ENCODE data around the gene CCL4.
"Not testable (repeated sequence)": the region's sequence is repeated elsewhere in the genome, so short reads cannot be mapped to it uniquely, and the experiment has no call there.

Gene CCL4

GRCh38 chr17:36088670-36089338 lies 14.8 kb upstream of the CCL4 start:
- DNase-seq = no peak

GRCh38 chr17:36089339-36089865 lies 14.2 kb upstream of the CCL4 start:
- no peak for DNase-seq

GRCh38 chr17:36089888-36090836 lies 13.5 kb upstream of the CCL4 start, which contains the start of gene CCL3:
TSS of gene CCL3 (minus strand) at chr17:36090143. CDS start at chr17:36090058, 85 bp downstream.
- DNase-seq = no peak

GRCh38 chr17:36092230-36092629 lies 11.4 kb upstream of the CCL4 start:
- DNase-seq = no peak

GRCh38 chr17:36092715-36093114 lies 10.9 kb upstream of the CCL4 start:
- DNase-seq = not testable (repeated sequence)

GRCh38 chr17:36094232-36094631 lies 9.4 kb upstream of the CCL4 start:
- DNase-seq = no peak

- DNase-seq = no peak
Observed at GRCh38 chr17:36094746-36095145, 8.9 kb upstream of the CCL4 start.

GRCh38 chr17:36095992-36096391 lies 7.6 kb upstream of the CCL4 start:
- no peak for DNase-seq

GRCh38 chr17:36099004-36099403 lies 4.6 kb upstream of the CCL4 start:
- DNase-seq = not testable (repeated sequence)

- DNase-seq = not testable (repeated sequence)
Observed at GRCh38 chr17:36104246-36104645, 619 bp downstream of the CCL4 start.

- DNase-seq = no peak
Observed at GRCh38 chr17:36104701-36105181, 1.1 kb downstream of the CCL4 start.

- no peak for DNase-seq
Observed at GRCh38 chr17:36105781-36106492, 2.3 kb downstream of the CCL4 start.

- no peak for DNase-seq
Observed at GRCh38 chr17:36106493-36106835, 2.8 kb downstream of the CCL4 start.

GRCh38 chr17:36107660-36108059 lies 4.0 kb downstream of the CCL4 start:
- DNase-seq = no peak

GRCh38 chr17:36108265-36108664 lies 4.6 kb downstream of the CCL4 start:
- not testable (repeated sequence) for DNase-seq

- no peak for DNase-seq
Observed at GRCh38 chr17:36111068-36111490, 7.5 kb downstream of the CCL4 start.

- DNase-seq = no peak
Observed at GRCh38 chr17:36112572-36112971, 8.9 kb downstream of the CCL4 start.

- DNase-seq = not testable (repeated sequence)
Observed at GRCh38 chr17:36113131-36113530, 9.5 kb downstream of the CCL4 start.

GRCh38 chr17:36114971-36115648 lies 11.5 kb downstream of the CCL4 start:
- not testable (repeated sequence) for DNase-seq

GRCh38 chr17:36115649-36115977 lies 12.0 kb downstream of the CCL4 start:
- DNase-seq = not testable (repeated sequence)

- DNase-seq = no peak
Observed at GRCh38 chr17:36117505-36118382, 14.1 kb downstream of the CCL4 start.

Data from left hindlimb (tissue), 1 donor.